NCI-H1436 (cell line): ENCODE results near the gene PEPD.

Experiments used
- DNase-seq: peaks from one replicate; lab custom pipeline; 2025; lab: John Stamatoyannopoulos, UW

Gene PEPD

DNA sequence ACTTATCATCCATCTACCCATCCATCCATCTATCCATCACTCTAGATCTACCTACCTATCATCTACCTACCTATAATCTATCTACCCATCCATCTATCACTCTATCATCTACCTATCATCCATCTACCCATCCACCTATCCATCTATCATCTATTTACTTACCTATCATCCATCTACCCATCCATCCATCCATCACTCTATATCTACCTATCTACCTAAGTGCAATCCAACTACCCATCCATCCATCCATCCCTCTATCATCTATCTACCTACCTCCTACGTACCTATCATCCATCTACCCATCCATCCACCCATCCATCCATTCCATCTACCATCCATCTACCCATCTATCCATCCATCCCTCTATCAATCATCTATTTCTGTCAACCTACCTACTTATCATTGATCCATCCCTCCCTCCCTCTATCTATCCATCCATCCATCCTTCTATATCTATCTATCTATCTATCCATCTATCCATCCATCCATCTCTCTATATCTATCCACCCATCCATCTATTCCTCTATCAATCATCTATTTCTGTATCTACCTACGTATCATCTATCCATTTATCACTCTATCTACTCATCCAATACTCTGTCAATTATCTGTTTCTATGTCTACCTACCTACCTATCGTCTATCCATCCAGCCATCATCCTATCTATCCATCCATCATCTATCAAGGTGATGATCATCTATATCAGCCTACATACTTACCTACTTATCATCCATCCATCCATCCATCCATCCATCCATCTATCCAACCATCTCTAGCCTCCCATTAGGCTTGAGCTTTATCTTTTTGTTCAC, 99.0 kb downstream of the PEPD start:
- DNase-seq: no peak

DNA sequence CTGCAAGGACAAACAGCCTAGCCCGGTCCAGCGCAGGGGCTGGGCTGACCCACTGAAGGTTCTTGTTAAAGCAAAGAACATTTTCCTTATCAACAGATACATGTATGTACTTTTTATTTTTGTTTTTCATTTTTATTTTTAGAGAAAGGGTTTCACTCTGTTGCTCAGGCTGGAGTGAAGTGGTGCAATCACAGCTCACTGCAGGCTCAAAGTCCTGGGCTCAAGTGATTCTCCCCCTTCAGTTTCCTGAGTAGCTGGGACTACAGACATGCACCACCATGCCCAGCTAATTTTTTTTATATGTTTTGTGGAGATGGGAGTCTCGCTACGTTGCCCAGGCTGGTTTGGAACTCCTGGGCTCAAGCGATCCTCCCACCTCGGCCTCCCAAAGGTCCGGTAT, 100.2 kb downstream of the PEPD start:
- DNase-seq: no peak

DNA sequence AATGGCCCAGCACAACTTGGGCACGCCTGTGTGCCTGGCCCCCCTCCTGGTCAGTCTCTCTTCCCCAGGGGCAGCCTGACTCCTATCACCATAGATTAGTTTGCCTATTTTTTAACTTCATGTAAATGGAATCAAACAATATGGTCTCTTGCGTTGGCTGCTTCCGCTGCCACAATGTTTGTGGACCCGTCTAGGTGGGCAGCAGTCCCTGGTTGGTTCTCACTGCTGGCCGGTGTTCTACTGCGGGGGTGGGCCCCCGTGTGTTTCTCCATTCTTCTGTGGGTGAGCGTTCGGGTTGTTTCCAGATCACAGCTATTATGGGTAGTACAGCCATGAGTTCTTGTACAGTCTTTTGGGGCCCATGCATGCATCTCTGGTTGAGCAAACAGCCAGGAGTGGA, 100.8 kb downstream of the PEPD start:
- no peak for DNase-seq

DNA sequence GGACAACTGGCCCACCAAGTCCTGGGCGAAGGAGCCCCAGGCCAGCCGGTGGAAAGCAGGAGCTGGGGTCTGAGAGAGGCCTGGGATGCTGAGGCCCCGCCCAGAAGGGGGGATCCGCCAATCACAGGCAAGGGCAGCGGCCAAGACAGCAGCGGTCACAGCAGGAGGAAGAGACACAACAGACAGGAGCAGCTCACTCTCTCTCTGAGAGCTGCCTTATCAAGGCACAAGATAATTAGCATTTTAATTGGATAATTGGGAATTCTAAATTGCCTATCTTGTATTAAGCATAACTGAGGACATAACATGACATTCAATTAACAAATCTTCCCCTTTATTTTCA, 101.8 kb downstream of the PEPD start:
- DNase-seq: no peak

DNA sequence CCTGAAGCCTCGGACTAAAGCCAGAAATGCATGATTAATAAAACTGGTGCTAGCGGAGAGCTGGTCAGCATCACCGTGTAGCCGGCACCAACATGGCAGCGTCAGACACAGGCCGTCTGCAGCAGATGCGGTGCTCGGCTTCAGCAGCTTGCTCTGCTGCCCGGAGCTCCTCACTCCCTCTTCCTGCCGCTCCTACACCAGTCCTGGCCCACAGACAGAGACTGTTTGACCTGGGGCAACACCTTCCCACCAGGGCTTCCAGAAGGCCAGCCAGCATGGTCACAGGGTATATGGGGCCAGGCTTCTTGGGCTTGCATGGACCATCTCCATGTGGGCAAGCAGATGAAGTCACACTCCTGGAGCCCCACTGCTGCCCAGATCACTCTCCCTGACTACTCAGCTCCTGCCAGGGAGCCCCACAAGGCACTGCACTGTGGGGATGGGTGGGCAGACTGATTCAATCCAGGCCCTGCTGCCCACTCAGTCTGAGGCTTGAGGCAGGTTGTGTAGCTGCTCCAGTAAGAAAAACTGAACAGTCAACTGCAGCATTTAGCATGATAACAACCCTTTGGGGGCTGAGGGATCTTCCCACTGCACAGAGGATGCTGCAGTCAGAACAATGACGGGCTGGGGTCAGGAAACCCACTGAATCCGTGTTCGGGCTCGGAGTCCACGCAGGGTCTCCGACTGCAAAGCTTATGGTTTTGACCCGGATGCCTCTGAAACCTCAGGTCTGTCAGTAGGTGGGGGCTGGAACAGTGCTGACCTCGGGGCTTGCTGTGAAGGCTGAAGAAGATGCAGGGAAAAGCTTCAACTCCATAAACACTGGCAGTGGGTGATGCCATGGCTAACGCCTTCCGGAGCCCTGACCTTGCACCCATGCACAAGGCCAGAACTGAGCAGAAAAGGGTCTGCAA, 102.5 kb downstream of the PEPD start:
- no peak for DNase-seq

DNA sequence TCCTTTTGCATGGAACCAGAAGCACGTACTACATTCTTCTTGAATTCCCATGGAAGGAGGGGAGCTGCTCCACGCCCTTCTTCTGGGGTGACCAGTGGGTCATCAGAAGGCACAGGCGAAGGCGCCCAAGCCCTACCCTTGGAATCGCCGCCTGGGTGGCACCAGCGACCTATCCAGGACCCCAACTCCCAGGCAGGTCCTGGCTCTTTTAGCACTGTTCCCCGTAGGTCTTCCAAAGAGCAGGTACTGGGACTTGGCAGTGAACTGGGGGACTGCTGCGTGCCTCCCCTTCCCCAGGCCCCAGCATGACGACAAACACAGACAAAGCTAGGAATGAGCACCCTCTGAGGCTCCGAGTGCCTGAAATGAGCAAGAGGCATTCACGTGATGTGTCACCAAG, 103.1 kb downstream of the PEPD start:
- no peak for DNase-seq

DNA sequence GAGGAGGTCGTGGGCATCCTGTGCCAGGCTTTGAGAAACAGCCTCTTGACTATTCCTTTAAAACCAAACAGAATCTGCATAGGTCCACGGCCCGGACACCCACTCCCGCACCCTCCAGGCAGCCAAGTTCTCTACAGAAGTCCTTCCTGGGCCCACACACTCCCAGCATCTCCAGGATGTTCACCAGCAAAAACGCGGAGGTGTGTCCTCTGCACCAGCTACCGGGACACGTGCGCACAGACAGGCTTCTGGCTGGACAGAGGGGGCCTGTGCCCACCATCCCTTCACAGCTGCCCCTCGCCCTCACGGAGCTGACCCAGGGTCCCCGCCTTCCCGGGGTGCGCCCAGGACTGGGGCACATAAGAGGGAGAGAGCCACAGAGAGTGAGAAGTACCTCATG, 103.8 kb downstream of the PEPD start:
- no peak for DNase-seq

DNA sequence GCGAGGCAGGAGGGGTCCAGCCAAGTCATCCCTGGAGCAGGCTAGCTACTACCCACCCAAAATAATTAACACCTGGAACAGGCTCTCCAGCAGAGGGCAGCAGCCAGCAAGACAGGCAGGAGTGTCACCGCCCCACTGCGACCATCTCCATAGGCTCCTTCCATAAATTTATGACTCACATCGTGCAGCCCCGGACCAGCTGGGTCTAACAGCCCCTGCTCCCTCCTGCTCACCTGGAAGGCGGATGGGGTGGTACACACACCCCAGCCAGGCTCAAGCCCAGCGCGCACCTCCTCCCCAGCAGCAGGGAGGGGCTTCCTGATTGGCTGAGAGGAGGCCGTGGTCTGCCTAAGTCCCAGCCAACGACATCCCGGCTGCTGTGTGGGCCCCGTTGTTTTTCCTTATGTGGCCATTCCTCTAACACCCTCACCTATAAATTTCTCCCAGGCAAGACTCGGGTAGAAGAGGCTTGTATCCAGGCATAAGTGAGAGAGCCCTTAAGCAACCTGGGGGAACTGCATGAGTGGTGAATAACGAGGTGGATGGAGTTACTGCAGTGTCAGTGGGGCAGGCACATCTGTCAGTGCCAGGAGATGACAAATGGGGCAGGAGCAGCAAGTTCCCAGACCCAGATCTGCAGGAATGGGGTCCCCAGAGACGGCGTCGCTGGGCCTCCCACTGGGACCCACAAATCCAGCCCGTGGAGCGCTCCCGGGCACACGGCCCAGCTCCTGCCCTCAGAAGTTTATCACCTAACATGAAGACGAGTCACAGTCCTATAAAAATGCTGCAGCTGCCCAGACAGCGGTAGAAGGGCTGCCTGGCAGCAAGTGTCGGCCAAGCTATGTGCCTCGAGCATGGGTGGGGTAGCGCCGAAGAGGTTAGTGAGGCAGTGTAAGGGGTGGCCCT, 105.0 kb downstream of the PEPD start:
- peak; percentile 69 for DNase-seq

DNA sequence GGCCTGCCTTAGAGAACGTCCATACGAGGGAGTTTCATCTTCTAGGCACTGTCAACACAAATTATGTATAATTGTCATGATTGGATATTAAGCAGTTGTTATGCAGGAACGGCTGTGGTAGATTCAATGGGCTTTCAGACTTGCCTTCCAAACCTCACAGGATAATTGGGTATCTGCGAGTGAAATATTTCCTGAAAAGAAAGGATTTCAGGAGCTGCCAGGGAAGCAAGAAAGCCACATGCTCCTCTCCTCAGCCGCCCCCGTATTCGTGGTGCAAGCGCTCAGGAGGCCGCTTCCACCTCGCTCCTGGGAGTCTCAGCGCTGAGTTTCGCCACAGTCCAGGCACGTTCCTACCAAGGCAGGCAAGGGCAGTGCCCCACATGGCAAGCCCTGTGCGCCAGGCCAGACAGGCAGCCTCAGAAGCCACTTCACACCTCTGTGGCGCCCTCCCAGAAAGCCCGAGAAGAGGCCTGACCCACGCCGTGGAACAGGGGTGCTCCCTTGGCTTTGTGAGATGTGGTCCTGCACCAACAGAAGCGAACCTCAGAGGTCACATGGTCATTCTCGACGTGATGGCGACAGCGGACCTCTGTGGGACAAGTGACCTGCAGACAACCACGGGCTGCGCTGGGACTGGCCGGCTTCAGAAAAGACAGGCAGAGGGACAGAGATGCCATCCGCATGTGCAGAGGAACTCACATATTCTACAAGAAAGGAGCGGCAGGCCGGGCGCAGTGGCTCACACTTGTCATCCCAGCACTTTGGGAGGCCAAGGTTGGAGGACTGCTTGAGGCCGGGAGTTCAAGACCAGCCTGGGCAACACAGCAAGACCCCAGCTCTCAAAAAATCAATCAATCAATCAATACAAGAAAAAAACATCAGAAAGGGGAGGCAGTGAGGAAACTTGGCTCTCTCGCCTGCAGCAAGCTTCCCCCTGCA, 106.7 kb downstream of the PEPD start:
- DNase-seq: no peak

DNA sequence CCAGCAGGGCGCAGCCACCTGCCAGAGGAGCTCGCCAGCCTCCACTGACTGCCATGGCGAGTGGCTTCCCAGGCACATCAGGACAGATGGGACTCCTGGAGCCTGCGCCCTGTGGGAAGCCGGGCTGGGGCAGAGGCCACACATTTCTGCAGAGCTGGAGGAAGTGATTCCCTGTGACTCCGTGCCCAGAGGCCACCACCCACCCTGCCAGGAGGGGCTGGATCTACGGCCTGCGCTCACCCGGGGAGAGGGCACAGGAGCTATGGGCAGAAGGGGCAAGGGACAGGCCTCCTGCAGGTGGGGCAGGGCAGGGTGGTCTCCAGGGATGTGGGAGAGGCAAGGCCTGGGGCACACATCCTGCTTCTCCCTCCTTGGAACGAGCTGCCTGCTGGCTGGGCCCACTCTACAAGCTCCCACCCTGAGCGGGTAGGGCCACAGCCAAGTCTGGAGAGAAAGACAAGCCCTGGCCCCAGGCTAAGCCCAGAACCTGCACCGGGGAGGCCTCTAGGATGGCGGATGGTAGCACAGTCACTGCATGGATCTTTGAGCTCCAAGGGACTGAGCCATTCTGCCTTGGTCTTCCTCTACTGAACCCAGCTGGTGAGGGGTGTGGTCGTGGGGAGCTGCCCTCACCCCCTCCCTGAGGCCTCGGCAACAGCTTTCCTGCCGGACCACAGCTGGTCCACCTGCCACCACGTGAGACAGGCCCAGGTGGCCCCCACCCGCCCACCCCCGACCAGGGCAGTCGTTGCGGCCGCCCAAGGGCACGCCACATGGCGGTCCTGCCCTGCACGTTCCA, 107.5 kb downstream of the PEPD start:
- DNase-seq: no peak

DNA sequence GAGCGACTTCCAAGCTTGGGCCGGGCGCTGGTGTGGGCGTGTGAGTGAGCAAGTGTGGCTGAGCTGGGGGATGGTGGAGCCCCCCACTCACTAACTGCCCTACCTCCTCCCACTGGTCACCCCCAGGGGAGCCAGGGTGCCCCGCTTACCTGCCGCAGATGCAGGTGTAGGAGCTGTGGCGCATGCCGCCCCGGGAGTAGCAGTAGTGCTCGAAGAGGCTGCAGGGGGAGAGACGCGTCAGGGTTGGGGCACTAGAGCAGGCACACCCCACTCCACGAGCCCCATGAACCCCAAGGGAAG, 108.2 kb downstream of the PEPD start:
- DNase-seq: no peak

DNA sequence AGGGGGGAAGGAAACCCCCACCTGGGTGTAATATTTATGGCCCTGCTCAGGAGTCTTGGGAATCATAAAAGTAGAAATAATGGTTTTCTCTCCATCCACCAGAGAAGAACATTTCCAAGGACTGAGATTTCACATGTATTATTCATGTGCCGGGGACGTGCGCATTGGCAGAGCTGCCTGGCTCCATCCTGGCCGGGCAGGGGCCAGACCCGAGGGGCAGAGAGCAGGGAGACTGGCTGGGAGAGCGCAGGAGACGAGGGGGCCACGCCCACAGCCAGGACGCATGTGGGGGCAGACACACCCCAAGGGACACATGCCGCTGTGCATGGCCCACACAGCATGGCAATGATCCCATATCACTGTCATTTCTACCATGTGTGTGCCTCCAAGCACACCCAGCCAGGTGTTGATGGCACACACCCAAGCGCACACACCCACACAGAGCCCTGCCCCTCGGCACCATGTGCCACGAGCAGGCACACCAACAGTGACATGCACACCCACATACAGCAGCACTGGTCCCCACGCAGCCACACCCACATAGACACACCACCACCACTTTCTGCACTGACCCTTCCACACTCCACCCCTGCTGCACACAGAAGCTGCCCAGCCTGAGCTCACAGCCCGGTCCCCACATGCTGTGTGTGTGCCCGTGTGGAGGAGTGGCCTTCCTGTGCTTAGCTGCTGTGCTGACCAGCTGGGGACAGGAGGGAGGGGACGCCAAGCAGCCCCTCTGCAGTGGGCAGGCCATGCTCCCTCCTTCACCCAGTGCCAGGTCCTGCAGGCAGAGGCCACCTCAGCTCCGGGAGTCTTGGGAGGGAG, 108.8 kb downstream of the PEPD start:
- DNase-seq: no peak

DNA sequence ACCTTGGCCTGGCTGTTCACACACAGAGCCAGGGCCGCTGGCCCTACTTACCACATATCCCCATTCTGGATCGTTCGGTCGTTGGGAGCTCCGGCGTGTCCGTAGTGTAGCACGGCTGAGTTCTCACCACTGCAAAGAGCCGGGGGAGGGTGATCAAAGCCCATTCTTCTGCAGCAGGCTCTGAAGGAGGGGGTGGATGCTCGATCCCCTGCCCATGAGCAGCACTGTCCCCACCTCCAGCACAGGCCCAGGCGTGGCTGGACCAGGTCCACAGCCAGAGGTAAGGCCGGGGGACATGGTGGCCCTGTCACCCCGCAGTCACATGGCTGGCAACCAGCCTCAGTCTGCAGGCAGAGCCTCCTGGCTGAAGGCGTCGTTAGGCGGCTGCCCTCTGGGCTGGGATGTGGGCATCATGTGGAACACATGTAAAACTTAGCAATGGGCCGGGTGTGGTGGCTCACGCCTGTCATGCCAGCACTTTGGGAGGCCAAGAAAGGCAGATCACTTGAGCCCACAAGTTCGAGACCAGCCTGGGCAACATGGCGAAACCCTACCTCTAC, 109.9 kb downstream of the PEPD start:
- no peak for DNase-seq

DNA sequence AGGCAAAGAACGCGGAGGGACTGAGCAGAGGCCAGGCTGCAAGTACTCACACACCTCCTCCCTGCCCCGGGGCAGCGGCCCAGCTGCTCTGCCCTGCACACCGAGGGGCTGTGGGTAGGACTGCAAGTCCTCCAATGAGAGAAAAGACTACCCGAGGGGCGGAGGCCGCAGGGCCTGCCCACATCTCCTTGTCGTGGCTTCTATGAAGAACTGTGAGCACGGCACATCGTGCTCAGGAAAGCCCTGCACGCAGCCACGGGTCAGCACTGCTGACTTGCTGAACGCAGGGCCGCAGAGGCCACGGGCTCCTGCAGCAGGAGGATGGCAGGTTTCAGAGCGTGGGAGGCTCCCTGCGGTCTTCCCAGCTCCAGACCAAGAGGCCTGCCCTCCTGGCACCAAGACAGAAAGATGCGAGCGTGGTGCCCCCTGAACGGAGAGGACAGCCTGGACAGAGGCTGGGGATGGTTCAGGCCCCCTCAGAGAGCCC, 110.6 kb downstream of the PEPD start:
- no peak for DNase-seq

DNA sequence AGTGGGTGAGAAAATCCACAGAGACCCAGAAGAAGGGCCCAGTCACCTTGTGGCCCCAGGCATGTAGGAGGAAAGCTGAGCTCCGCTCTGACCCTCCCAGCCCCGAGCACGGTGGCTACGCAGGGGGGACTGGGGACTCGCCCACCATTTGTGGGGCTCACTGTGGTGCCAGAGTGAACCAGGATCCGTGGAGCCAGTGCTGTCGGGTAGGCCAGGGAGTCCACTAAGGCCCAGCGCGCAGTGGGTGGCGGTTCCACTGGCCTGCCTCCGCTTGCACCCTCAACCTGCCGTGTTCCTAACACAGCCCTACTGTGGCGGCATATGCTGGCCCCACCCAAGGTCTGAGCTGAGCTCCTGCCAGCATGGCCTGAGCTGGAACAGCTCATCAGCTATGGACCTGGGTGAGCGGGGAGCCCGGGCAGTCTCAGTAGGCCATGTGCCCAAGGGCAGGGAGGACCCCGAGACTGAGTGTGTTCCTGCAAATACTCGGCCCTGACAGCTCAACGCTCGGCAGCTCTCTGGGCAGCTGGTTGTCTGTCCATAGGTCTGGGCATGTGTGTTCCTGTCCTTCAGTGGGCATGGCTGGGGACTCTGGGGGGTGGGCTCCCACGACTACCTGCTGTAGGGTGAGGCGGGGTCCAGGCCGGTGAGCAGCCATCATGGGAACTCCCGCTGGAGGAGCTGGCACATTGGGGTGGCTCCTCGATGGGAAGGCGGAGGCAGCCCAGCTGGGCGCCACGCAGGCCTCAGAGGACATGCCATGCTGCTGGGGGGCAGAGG, 111.5 kb downstream of the PEPD start:
- no peak for DNase-seq

DNA sequence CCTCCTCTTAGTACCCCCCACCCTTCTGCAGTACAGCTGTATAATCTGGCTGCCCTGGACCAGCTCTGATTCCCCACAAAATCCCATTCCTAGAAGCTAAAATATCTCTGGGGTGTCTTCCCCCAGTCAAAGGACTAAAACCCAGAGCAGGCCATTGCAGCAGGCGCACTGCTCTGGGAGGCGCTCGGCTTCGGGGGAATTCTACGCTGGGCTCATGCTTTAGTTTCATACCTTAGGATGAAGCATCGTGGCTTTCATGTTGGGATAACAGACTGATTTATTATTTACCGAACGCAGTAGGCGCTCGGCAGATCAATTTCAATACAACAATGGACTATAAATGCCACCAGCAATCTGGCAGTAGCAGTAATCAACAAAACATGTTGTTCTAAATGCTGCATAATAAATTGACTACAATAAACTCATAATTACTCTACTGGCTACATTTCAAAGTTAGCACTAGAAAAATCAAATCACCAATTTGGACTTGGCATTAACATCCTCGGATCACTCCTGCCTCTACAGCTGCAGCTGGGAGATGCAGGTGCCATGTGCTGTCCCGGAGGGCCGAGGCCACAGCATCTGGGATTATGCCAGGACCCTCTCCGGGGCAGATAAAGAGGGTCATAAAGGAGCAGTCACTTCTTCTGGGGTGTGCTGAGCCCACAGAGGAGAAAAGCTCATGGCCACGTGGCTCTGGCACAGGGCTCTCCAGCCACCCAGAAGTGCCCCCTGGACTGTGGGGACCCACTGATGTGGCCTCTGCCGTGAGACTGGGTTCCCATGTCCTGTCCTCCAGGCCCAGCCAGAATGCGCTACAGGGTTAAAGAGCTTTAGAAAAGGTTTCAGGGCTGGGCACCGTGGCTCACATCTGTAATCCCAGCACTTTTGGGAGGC, 112.8 kb downstream of the PEPD start:
- no peak for DNase-seq

DNA sequence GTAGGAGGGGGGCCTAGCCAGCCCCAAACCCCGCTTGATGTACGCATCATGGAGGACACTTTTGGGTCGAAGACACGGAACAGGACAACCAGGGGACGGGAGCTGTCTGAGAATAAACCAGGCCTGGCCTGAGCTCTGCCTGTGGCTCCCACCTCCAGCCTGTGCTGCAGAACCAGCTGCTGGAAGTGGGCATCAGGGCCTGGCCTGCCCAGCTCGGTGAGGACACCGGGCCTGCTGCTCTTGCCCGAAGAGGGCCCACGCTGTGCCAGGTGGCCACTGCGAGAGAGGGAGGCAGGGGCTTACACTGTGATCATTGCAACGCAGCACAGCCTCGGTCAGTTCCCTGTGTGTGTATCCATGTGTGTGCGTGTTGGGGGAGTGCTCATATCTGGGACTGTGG, 113.5 kb downstream of the PEPD start:
- DNase-seq: no peak
